Bronchial epithelial cell (primary cell): ENCODE results near the gene CD3G. TPM values are rescaled to one million over a fixed set of nuclear protein-coding genes. Genes with fewer than 3 reads are reported as not detected.

Source experiments
- DNase-seq: peaks from one replicate; pipeline ENCODE4 v3.0.0-alpha.2; 2010; ENCODE audit warnings: low read depth
- FAIRE-seq: peaks from 2 replicates; lab custom pipeline; 2011; peaks lifted over from hg19 to GRCh38; lab: Jason Lieb, UNC
- H3K27me3 ChIP-seq: 2 replicates; pipeline ENCODE4 v1.5.1; 2011; ENCODE audit warnings: low read length; ENCODE audit not compliant: control insufficient read depth, insufficient read depth
- H3K36me3 ChIP-seq: 2 replicates; pipeline ENCODE4 v1.5.1; 2011; ENCODE audit warnings: low read length; ENCODE audit not compliant: control insufficient read depth, insufficient read depth
- H3K4me3 ChIP-seq: 2 replicates; pipeline ENCODE4 v1.5.1; 2011; ENCODE audit warnings: mild to moderate bottlenecking, low read depth, low read length, control low read depth
- CTCF ChIP-seq: IDR thresholded peaks from 2 replicates; pipeline ENCODE4 v1.5.1; 2011; ENCODE audit warnings: mild to moderate bottlenecking, moderate library complexity, low read length, control low read depth, inconsistent platforms; ENCODE audit not compliant: insufficient read depth, severe bottlenecking
- total RNA-seq: library from RNA; depleted of rRNA; stranded (reverse); fragments of >200 nt; gene quantifications from 2 replicates; pipeline ENCODE4 v1.2.1, GENCODE V29; 2014

Gene CD3G
- total RNA-seq, 1 donor from 2014 or later: not detected

- no peak for TF ChIP-seq CTCF
- FAIRE-seq (no peak), DNase-seq (no peak)
- H3K4me3 ChIP-seq: no peak overlapping the region
- H3K27me3 ChIP-seq: no peaks in the 10 kb centered on the region
- peaks cover 21% of the 10 kb centered on the region for H3K36me3 ChIP-seq
These were observed 29.7 kb downstream of the CD3G start for GRCh38 chr11:118373871-118374270.

GRCh38 chr11:118374729-118375128 lies 30.6 kb downstream of the CD3G start:
- H3K4me3 ChIP-seq: no peak overlapping the region
- H3K27me3 ChIP-seq: no peaks in the 10 kb centered on the region
- no peak for DNase-seq
- no peak for FAIRE-seq
- H3K36me3 ChIP-seq: peaks cover 16% of the 10 kb centered on the region
- no peak for TF ChIP-seq CTCF

- H3K4me3 ChIP-seq: no peak overlapping the region
- FAIRE-seq (no peak), DNase-seq (no peak)
- H3K27me3 ChIP-seq: no peaks in the 10 kb centered on the region
- peaks cover 16% of the 10 kb centered on the region for H3K36me3 ChIP-seq
- no peak for TF ChIP-seq CTCF
These were observed 31.8 kb downstream of the CD3G start for GRCh38 chr11:118375978-118376377.

GRCh38 chr11:118379497-118379896 lies 35.4 kb downstream of the CD3G start:
- Histone ChIP-seq H3K27me3 (no peaks in the 10 kb centered on the region), H3K36me3 (peaks cover 16% of the 10 kb centered on the region), H3K4me3 (no peak overlapping the region)
- FAIRE-seq (no peak), DNase-seq (no peak)
- TF ChIP-seq CTCF: no peak

GRCh38 chr11:118380571-118380970 lies 36.4 kb downstream of the CD3G start:
- peak; percentile 88 for DNase-seq
- no peaks in the 10 kb centered on the region for H3K27me3 ChIP-seq
- no peak for FAIRE-seq
- H3K36me3 ChIP-seq: peaks cover 17% of the 10 kb centered on the region
- no peak for TF ChIP-seq CTCF
- no peak overlapping the region for H3K4me3 ChIP-seq

GRCh38 chr11:118382954-118383353 lies 38.8 kb downstream of the CD3G start:
- TF ChIP-seq CTCF: no peak
- FAIRE-seq (no peak), DNase-seq (no peak)
- Histone ChIP-seq H3K36me3 (peaks cover 15% of the 10 kb centered on the region), H3K27me3 (no peaks in the 10 kb centered on the region), H3K4me3 (no peak overlapping the region)
